HEK293 (cell line): ENCODE results near the gene GADD45GIP1.

Experiments used
- CTCF ChIA-PET: fragments of 350-600 bp; formaldehyde crosslinking; extraction: SDS; loops from one replicate; lab custom pipeline; 2021; ENCODE audit warnings: antibody characterized with exemption; lab: Yijun Ruan, JAX
- POLR2A ChIA-PET: fragments of 300-600 bp; formaldehyde crosslinking; extraction: SDS; loops from one replicate; lab custom pipeline; 2020; ENCODE audit warnings: antibody characterized with exemption, inconsistent platforms; lab: Yijun Ruan, JAX
- H3K27ac ChIP-seq: fragments of 200-500 bp; sonication (Bioruptor generic); 2 replicates; pipeline ENCODE4 v1.5.1; 2014; ENCODE audit warnings: low read depth, low read length, control low read depth, inconsistent platforms; ENCODE audit errors: extremely low read depth
- H3K36me3 ChIP-seq, 2 experiments: fragments of 200-500 bp in 1 of 2; sonication (Bioruptor generic) in 1 of 2; 1 replicate in 1 of 2; 2 replicates in 1 of 2; pipeline ENCODE4 v1.5.1; 2014 to 2017; ENCODE audit warnings: inconsistent platforms in 2 of 2, low read length in 2 of 2; ENCODE audit not compliant: control insufficient read depth in 2 of 2, insufficient read depth in 1 of 2
- H3K4me1 ChIP-seq: fragments of 200-500 bp; sonication (Bioruptor generic); 2 replicates; pipeline ENCODE4 v1.5.1; 2014; ENCODE audit warnings: mild to moderate bottlenecking, low read length, inconsistent platforms; ENCODE audit not compliant: control insufficient read depth, insufficient read depth
- H3K4me3 ChIP-seq: 2 replicates; pipeline ENCODE4 v1.5.1; 2011; ENCODE audit warnings: low read depth, mild to moderate bottlenecking, control low read depth, low read length, moderate library complexity
- H3K9me3 ChIP-seq: fragments of 200-500 bp; sonication (Bioruptor generic); 2 replicates; pipeline ENCODE4 v1.5.1; 2014; ENCODE audit warnings: low read depth, low read length, inconsistent platforms; ENCODE audit not compliant: control insufficient read depth, insufficient read depth
- GLIS1 ChIP-seq: fragments of 450-650 bp; formaldehyde crosslinking; IDR thresholded peaks from 2 replicates; pipeline ENCODE4 v1.5.1; 2016; ENCODE audit warnings: missing biosample characterization, missing genetic modification characterization
- KLF10 ChIP-seq: fragments of 450-650 bp; IDR thresholded peaks from 2 replicates; pipeline ENCODE4 v1.5.1; 2018; ENCODE audit warnings: missing biosample characterization, mild to moderate bottlenecking, missing genetic modification characterization
- KLF17 ChIP-seq: fragments of 450-650 bp; formaldehyde crosslinking; IDR thresholded peaks from 2 replicates; pipeline ENCODE4 v1.5.1; 2016; ENCODE audit warnings: missing biosample characterization, missing genetic modification characterization
- PRDM1 ChIP-seq: fragments of 450-650 bp; formaldehyde crosslinking; IDR thresholded peaks from 2 replicates; pipeline ENCODE4; 2016; ENCODE audit warnings: missing biosample characterization, missing genetic modification characterization
- PRDM10 ChIP-seq: fragments of 450-650 bp; formaldehyde crosslinking; IDR thresholded peaks from 2 replicates; pipeline ENCODE4 v1.5.1; 2016; ENCODE audit warnings: missing biosample characterization, missing genetic modification characterization
- ZFP69B ChIP-seq: fragments of 450-650 bp; formaldehyde crosslinking; IDR thresholded peaks from 2 replicates; pipeline ENCODE4 v1.5.1; 2016; ENCODE audit warnings: missing biosample characterization, missing genetic modification characterization
- ZIC2 ChIP-seq: fragments of 450-650 bp; formaldehyde crosslinking; IDR thresholded peaks from 2 replicates; pipeline ENCODE4 v1.5.1; 2016; ENCODE audit warnings: missing biosample characterization, missing genetic modification characterization
- ZNF19 ChIP-seq: fragments of 450-650 bp; formaldehyde crosslinking; IDR thresholded peaks from 2 replicates; pipeline ENCODE4; 2016; ENCODE audit warnings: missing biosample characterization, missing genetic modification characterization, low read depth
- ZNF223 ChIP-seq: fragments of 450-650 bp; formaldehyde crosslinking; IDR thresholded peaks from 2 replicates; pipeline ENCODE4 v1.5.1; 2016; ENCODE audit warnings: missing biosample characterization, missing genetic modification characterization
- ZNF341 ChIP-seq: fragments of 450-650 bp; formaldehyde crosslinking; IDR thresholded peaks from 2 replicates; pipeline ENCODE4; 2016; ENCODE audit warnings: low read depth, missing biosample characterization, missing genetic modification characterization
- ZNF404 ChIP-seq: fragments of 450-650 bp; formaldehyde crosslinking; IDR thresholded peaks from 2 replicates; pipeline ENCODE4 v1.5.1; 2017; ENCODE audit warnings: missing biosample characterization, missing genetic modification characterization
- ZNF549 ChIP-seq: fragments of 450-650 bp; IDR thresholded peaks from 2 replicates; pipeline ENCODE4 v1.5.1; 2018; ENCODE audit warnings: missing biosample characterization, missing genetic modification characterization, mild to moderate bottlenecking, inconsistent platforms, moderate library complexity
- ZNF660 ChIP-seq: fragments of 450-650 bp; IDR thresholded peaks from 2 replicates; pipeline ENCODE4 v1.5.1; 2018; ENCODE audit warnings: missing biosample characterization, mild to moderate bottlenecking, missing genetic modification characterization
- ZNF677 ChIP-seq: fragments of 450-650 bp; IDR thresholded peaks from 2 replicates; pipeline ENCODE4 v1.5.0; 2018; ENCODE audit warnings: missing biosample characterization, mild to moderate bottlenecking, missing genetic modification characterization, moderate library complexity
- ZNF768 ChIP-seq: fragments of 450-650 bp; formaldehyde crosslinking; IDR thresholded peaks from 2 replicates; pipeline ENCODE4 v1.5.1; 2018; ENCODE audit warnings: missing biosample characterization, mild to moderate bottlenecking, missing genetic modification characterization
- ZNF843 ChIP-seq: fragments of 450-650 bp; formaldehyde crosslinking; IDR thresholded peaks from 2 replicates; pipeline ENCODE4 v1.5.1; 2016; ENCODE audit warnings: missing biosample characterization, missing genetic modification characterization
- ZSCAN4 ChIP-seq: fragments of 450-650 bp; formaldehyde crosslinking; IDR thresholded peaks from 2 replicates; pipeline ENCODE4 v1.5.1; 2017; ENCODE audit warnings: missing biosample characterization, missing genetic modification characterization
- ZXDB ChIP-seq: fragments of 450-650 bp; formaldehyde crosslinking; IDR thresholded peaks from 2 replicates; pipeline ENCODE4 v1.5.1; 2016; ENCODE audit warnings: missing biosample characterization, missing genetic modification characterization

The GADD45GIP1 gene

GRCh38 chr19:12969292-12969988 lies 12.4 kb upstream of the GADD45GIP1 start, which contains the start of gene DAND5:
TSS of gene DAND5 (plus strand) at chr19:12969576. CDS start at chr19:12969661, 85 bp downstream.
- H3K27ac ChIP-seq: no peak within 1 kb of the TSS
- no peaks in the 10 kb centered on the region for H3K4me1 ChIP-seq
- no peaks in the 10 kb centered on the region for H3K36me3 ChIP-seq
- H3K9me3 ChIP-seq: no peaks in the 10 kb centered on the region
- ChIA-PET POLR2A (interaction anchor here (0.6 kb wide), 2 partner anchors 37 to 126 kb away, joined by 5 to 6 read pairs; no protein-coding TSS in a partner anchor), CTCF (interaction anchor here (0.6 to 2.3 kb wide), 2 partner anchors 8 to 221 kb away, joined by 7 to 9 read pairs; no protein-coding TSS in a partner anchor)
- H3K4me3 ChIP-seq: no peak within 1 kb of the TSS
- TF ChIP-seq ZNF660 (tag by site-specific recombination): no peak
- no peak for TF ChIP-seq ZNF677 (tag by site-specific recombination)
- no peak for TF ChIP-seq ZSCAN4 (tag by site-specific recombination)
- no peak; the same call in 1 of the 2 replicates for TF ChIP-seq GLIS1 (tag by site-specific recombination)
- no peak for TF ChIP-seq ZNF549
- no peak for TF ChIP-seq ZNF843
- TF ChIP-seq ZNF19 (tag by site-specific recombination): no peak
- TF ChIP-seq ZNF341 (tag by site-specific recombination): no peak
- no peak for TF ChIP-seq KLF10 (tag by site-specific recombination)
- TF ChIP-seq PRDM1: no peak
- no peak for TF ChIP-seq ZXDB (tag by site-specific recombination)
- TF ChIP-seq KLF17: no peak
- no peak for TF ChIP-seq ZFP69B (tag by site-specific recombination)
- peak; percentile 62 for TF ChIP-seq ZIC2
- TF ChIP-seq PRDM10 (tag by site-specific recombination): 0 out of 2 replicates have a peak, but pooled peaks have one; percentile 47
- TF ChIP-seq ZNF223 (tag by site-specific recombination): no peak

- ChIA-PET POLR2A (interaction anchor here (1.3 kb wide), 1 partner anchor 10 kb away, joined by 4 read pairs; no protein-coding TSS in a partner anchor), CTCF (interaction anchor here (0.6 to 3.2 kb wide), 11 partner anchors 9 to 1064 kb away, joined by 3 to 48 read pairs (median 4); partner anchors contain the start of genes GADD45GIP1 and IL27RA)
- TF ChIP-seq ZNF404 (no peak), ZNF768 (peak; percentile 34; the same call in 1 of the 2 replicates)
- H3K27ac ChIP-seq: no peak overlapping the region
- H3K4me3 ChIP-seq: no peak overlapping the region
- no peaks in the 10 kb centered on the region for H3K9me3 ChIP-seq
- no peaks in the 10 kb centered on the region for H3K36me3 ChIP-seq
- H3K4me1 ChIP-seq: no peaks in the 10 kb centered on the region
Observed at GRCh38 chr19:12967907-12968306, 10.9 kb upstream of the GADD45GIP1 start.
